ENCODE results near the gene CFAP97D1.

GRCh38 chr17:43823350-43824084 is 43.3 kb downstream of the CFAP97D1 start:
- TF ChIP-seq CTCF (IDR thresholded peaks at IDR 0.05) (no peak), CREM (CRISPR knock-in tag; IDR thresholded peaks at IDR 0.05) (no peak), NR2C2 (CRISPR knock-in tag; IDR thresholded peaks at IDR 0.05) (no peak), NFYB (CRISPR knock-in tag; conservative IDR thresholded peaks at IDR 0.05; ENCODE audit: low read depth) (no peak), MAX (CRISPR knock-in tag; IDR thresholded peaks at IDR 0.05) (no peak), ZBTB21 (CRISPR knock-in tag; IDR thresholded peaks at IDR 0.05; ENCODE audit: borderline replicate concordance) (no peak), SP1 (CRISPR knock-in tag; conservative IDR thresholded peaks at IDR 0.05) (no peak), ESRRA (CRISPR knock-in tag; IDR thresholded peaks at IDR 0.05; ENCODE audit: borderline replicate concordance) (no peak), E2F4 (CRISPR knock-in tag; IDR thresholded peaks at IDR 0.05; ENCODE audit: borderline replicate concordance, low read depth) (no peak)
